SK-N-SH (cell line): ENCODE measurements around the gene OMP. TPM values are rescaled to one million over a fixed set of nuclear protein-coding genes. Genes with fewer than 3 reads are reported as not detected.

ENCODE experiments used
- CTCF ChIA-PET: fragments of 300-600, 350-600 bp; formaldehyde crosslinking; extraction: SDS; loops from one replicate; lab custom pipeline; 2021; lab: Yijun Ruan, JAX
- POLR2A ChIA-PET: fragments of 350-600 bp; sonication (Branson Sonifier 250); formaldehyde crosslinking; extraction: SDS; loops from one replicate; lab custom pipeline; 2020; ENCODE audit warnings: antibody characterized with exemption, inconsistent platforms; lab: Yijun Ruan, JAX
- DNase-seq: peaks from one replicate; pipeline ENCODE4 v3.0.0; 2012
- H2AFZ ChIP-seq: fragments of 200-600 bp; sonication (generic); 2 replicates; pipeline ENCODE4 v1.8.1; 2016; ENCODE audit warnings: antibody characterized with exemption, mild to moderate bottlenecking, low read depth
- H3F3A ChIP-seq: fragments of 200-600 bp; sonication (generic); replicated peaks from 2 replicates; pipeline ENCODE3; 2016; ENCODE audit warnings: antibody characterized with exemption, mild to moderate bottlenecking; ENCODE audit not compliant: insufficient read depth
- H3K27ac ChIP-seq, 2 experiments: fragments of 200-500 bp in 1 of 2; fragments of 200-600 bp in 1 of 2; sonication (Bioruptor generic) in 1 of 2; sonication (generic), shearing (Covaris generic) in 1 of 2; 2 replicates each; pipeline versions ENCODE4 v1.5.1 to v1.6.1; 2014 to 2016; ENCODE audit warnings: low read depth in 2 of 2, inconsistent platforms in 1 of 2, low read length in 1 of 2, mild to moderate bottlenecking in 1 of 2, mixed read lengths in 1 of 2
- H3K27me3 ChIP-seq: fragments of 200-600 bp; sonication (generic), shearing (Covaris generic); 2 replicates; pipeline ENCODE4 v1.6.1; 2016; ENCODE audit warnings: mixed run types; ENCODE audit not compliant: insufficient read depth
- H3K36me3 ChIP-seq, 2 experiments: fragments of 200-500 bp in 1 of 2; fragments of 200-600 bp in 1 of 2; sonication (Bioruptor generic) in 1 of 2; sonication (generic) in 1 of 2; replicated peaks in 1 of 2; 2 replicates each; pipeline versions ENCODE3 to v1.5.1; 2014 to 2016; ENCODE audit warnings: low read length in 1 of 2, mild to moderate bottlenecking in 1 of 2; ENCODE audit not compliant: insufficient read depth in 2 of 2, control insufficient read depth in 1 of 2
- H3K4me1 ChIP-seq, 2 experiments: fragments of 200-500 bp in 1 of 2; fragments of 200-600 bp in 1 of 2; sonication (Bioruptor generic) in 1 of 2; sonication (generic), shearing (Covaris generic) in 1 of 2; 2 replicates each; pipeline versions ENCODE4 v1.5.1 to v1.6.1; 2014 to 2016; ENCODE audit warnings: low read depth in 1 of 2, low read length in 1 of 2, mixed run types in 1 of 2; ENCODE audit not compliant: insufficient read depth in 2 of 2, control insufficient read depth in 1 of 2
- H3K4me2 ChIP-seq: fragments of 200-600 bp; sonication (generic), shearing (Covaris generic); 2 replicates; pipeline ENCODE4 v1.6.1; 2017; ENCODE audit warnings: mixed run types
- H3K4me3 ChIP-seq, 2 experiments: fragments of 200-500 bp in 1 of 2; fragments of 200-600 bp in 1 of 2; sonication (Bioruptor generic) in 1 of 2; sonication (generic), shearing (Covaris generic) in 1 of 2; 2 replicates each; pipeline versions ENCODE4 v1.5.1 to v1.8.1; 2014 to 2016; ENCODE audit warnings: low read depth in 2 of 2, inconsistent platforms in 1 of 2, low read length in 1 of 2, mild to moderate bottlenecking in 1 of 2, mixed read lengths in 1 of 2, moderate library complexity in 1 of 2
- H3K79me2 ChIP-seq: fragments of 200-600 bp; sonication (generic); 2 replicates; pipeline ENCODE4 v1.8.1; 2017; ENCODE audit warnings: mild to moderate bottlenecking; ENCODE audit not compliant: insufficient read depth
- H3K9ac ChIP-seq: fragments of 200-600 bp; sonication (generic); 2 replicates; pipeline ENCODE4 v1.6.1; 2017; ENCODE audit warnings: mixed run types
- H3K9me2 ChIP-seq: fragments of 200-600 bp; sonication (generic); 2 replicates; pipeline ENCODE4 v1.6.1; 2017; ENCODE audit warnings: mixed run types
- H3K9me3 ChIP-seq: fragments of 200-600 bp; sonication (generic); 2 replicates; pipeline ENCODE4 v1.6.1; 2017; ENCODE audit warnings: mixed run types, mild to moderate bottlenecking, moderate library complexity
- H4K20me1 ChIP-seq: fragments of 200-600 bp; sonication (generic); 2 replicates; pipeline ENCODE4 v1.6.1; 2017; ENCODE audit warnings: mild to moderate bottlenecking, mixed run types; ENCODE audit not compliant: insufficient read depth
- EP300 ChIP-seq, 2 experiments: IDR thresholded peaks; 2 replicates each; pipeline versions ENCODE4 v1.4.0 to v1.6.1; 2012; ENCODE audit warnings: borderline replicate concordance in 1 of 2, low read depth in 1 of 2, low read length in 1 of 2
- EZH2phosphoT487 ChIP-seq: fragments of 200-600 bp; sonication (generic); IDR thresholded peaks from 2 replicates; pipeline ENCODE4 v1.6.1; 2017; ENCODE audit warnings: low read depth, mixed run types, mild to moderate bottlenecking, antibody characterized with exemption, moderate library complexity, borderline replicate concordance
- FOSL2 ChIP-seq: IDR thresholded peaks from 2 replicates; pipeline ENCODE4 v1.4.0; 2012; ENCODE audit warnings: low read depth, mild to moderate bottlenecking, moderate library complexity, borderline replicate concordance
- FOXM1 ChIP-seq: IDR thresholded peaks from 2 replicates; pipeline ENCODE4 v1.4.0; 2012; ENCODE audit warnings: low read depth, mild to moderate bottlenecking
- GATA2 ChIP-seq: sonication (generic); formaldehyde crosslinking; IDR thresholded peaks from 2 replicates; pipeline ENCODE4 v1.5.0; 2020; ENCODE audit warnings: mild to moderate bottlenecking, missing genetic modification reagents
- JUND ChIP-seq: IDR thresholded peaks from 2 replicates; pipeline ENCODE4 v1.4.0; 2012
- MEF2A ChIP-seq: IDR thresholded peaks from 2 replicates; pipeline ENCODE4 v1.4.0; 2012; ENCODE audit warnings: low read depth, borderline replicate concordance
- MXI1 ChIP-seq: IDR thresholded peaks from 2 replicates; pipeline ENCODE4 v1.6.1; 2012; ENCODE audit warnings: mild to moderate bottlenecking, low read depth, low read length, improper control_type of control experiment
- NFIC ChIP-seq: IDR thresholded peaks from 2 replicates; pipeline ENCODE4 v1.4.0; 2012; ENCODE audit warnings: borderline replicate concordance
- POLR2AphosphoS5 ChIP-seq: IDR thresholded peaks from 2 replicates; pipeline ENCODE4 v1.6.1; 2012; ENCODE audit warnings: low read depth, low read length
- RAD21 ChIP-seq: IDR thresholded peaks from 2 replicates; pipeline ENCODE4 v1.6.1; 2012; ENCODE audit warnings: mild to moderate bottlenecking, low read length
- RFX5 ChIP-seq: IDR thresholded peaks from 2 replicates; pipeline ENCODE4 v1.6.1; 2012; ENCODE audit warnings: mild to moderate bottlenecking, improper control_type of control experiment, low read length
- TAF1 ChIP-seq: IDR thresholded peaks from 2 replicates; pipeline ENCODE4 v1.6.1; 2012; ENCODE audit warnings: low read depth, mild to moderate bottlenecking, low read length, moderate library complexity, borderline replicate concordance
- TEAD4 ChIP-seq: IDR thresholded peaks from 2 replicates; pipeline ENCODE4 v1.4.0; 2012; ENCODE audit warnings: mild to moderate bottlenecking, borderline replicate concordance; ENCODE audit not compliant: insufficient read depth
- YY1 ChIP-seq: IDR thresholded peaks from 2 replicates; pipeline ENCODE4 v1.4.0; 2012; ENCODE audit warnings: low read depth, mild to moderate bottlenecking
- WGBS: methylation state at CpG from one replicate; pipeline ENCODE4 v1.1.6; 2017; ENCODE audit warnings: low lambda C conversion rate; 5-methylcytosine and 5-hydroxymethylcytosine counted together
- polyA plus RNA-seq, 3 experiments: library from polyadenylated mRNA; depleted of rRNA; stranded (reverse); fragments of >200 nt; gene quantifications; 2 replicates each; pipeline ENCODE4 v1.2.3, GENCODE V29; 2012
- TF ChIP-seq, protein P1 (sequence below): fragments of 150-350 bp; IDR thresholded peaks from 2 replicates; pipeline ENCODE4 v1.6.1; 2017; ENCODE audit warnings: antibody characterized with exemption, low read length, low read depth, borderline replicate concordance
- TF ChIP-seq, protein P2 (sequence below): IDR thresholded peaks from 2 replicates; pipeline ENCODE4 v1.6.1; 2012; ENCODE audit warnings: mild to moderate bottlenecking, low read depth, low read length, moderate library complexity
- TF ChIP-seq, protein P3 (sequence below): IDR thresholded peaks from 2 replicates; pipeline ENCODE4 v1.4.0; 2012; ENCODE audit warnings: low read depth
- TF ChIP-seq, protein P4 (sequence below): fragments of 200-600 bp; sonication (generic); IDR thresholded peaks from 2 replicates; pipeline ENCODE4 v1.6.1; 2017; ENCODE audit warnings: antibody characterized with exemption, mild to moderate bottlenecking, moderate library complexity

OMP gene
- polyA plus RNA-seq, 1 of the 3 experiments (the other 2 are of a cell fraction) = 0.20 TPM

DNA sequence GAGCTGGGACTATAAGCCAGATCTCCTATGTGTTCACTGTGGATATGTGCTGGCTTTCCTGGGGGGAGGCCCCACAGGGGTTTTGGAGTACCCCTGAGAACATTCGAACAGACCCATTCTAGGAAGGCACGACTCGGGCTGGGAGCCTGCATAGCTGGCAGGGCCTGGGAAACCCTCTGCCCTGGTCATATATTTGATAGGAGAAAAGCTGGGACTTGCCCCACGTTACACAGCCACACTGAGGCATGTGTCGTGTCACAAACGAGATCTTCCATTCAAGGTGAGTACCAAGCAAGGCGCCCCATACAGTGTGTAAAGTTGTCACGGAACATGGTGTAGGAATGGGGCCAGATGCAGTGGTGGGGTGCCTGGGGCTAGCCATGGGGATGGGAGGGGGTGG, 36.6 kb downstream of the OMP start:
- Histone ChIP-seq H4K20me1 (no peaks in the 10 kb centered on the region), H2AFZ (no peak overlapping the region), H3K4me3 (no peak overlapping the region), H3K27me3 (no peaks in the 10 kb centered on the region), H3K9ac (no peak overlapping the region), H3K9me2 (no peaks in the 10 kb centered on the region), H3K4me1 (peaks cover 0 to 33% of the 10 kb centered on the region in 2 experiments; a peak in 1 of 4 replicates), H3K9me3 (no peaks in the 10 kb centered on the region), H3K4me2 (no peak overlapping the region), H3K36me3 (no peaks in the 10 kb centered on the region), H3K27ac (no peak overlapping the region), H3K79me2 (no peaks in the 10 kb centered on the region), H3F3A (no peaks in the 10 kb centered on the region)
- WGBS = 90% methylated on average over 7 of the region's 8 CpGs
- CTCF ChIA-PET = interaction anchor here (0.8 to 4.2 kb wide), 5 partner anchors 8 to 409 kb away, joined by 3 to 30 read pairs (median 5); partner anchors contain the start of gene MYO7A
- no peak for TF ChIP-seq MXI1
- no peak for TF ChIP-seq JUND
- TF ChIP-seq, protein P1, sequence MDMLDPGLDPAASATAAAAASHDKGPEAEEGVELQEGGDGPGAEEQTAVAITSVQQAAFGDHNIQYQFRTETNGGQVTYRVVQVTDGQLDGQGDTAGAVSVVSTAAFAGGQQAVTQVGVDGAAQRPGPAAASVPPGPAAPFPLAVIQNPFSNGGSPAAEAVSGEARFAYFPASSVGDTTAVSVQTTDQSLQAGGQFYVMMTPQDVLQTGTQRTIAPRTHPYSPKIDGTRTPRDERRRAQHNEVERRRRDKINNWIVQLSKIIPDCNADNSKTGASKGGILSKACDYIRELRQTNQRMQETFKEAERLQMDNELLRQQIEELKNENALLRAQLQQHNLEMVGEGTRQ = no peak
- no peak for TF ChIP-seq POLR2AphosphoS5
- no peak for TF ChIP-seq EZH2phosphoT487
- TF ChIP-seq MEF2A = no peak
- TF ChIP-seq TAF1 = no peak
- no peak for TF ChIP-seq FOXM1
- TF ChIP-seq NFIC = no peak
- TF ChIP-seq EP300 (IDR thresholded peaks at IDR 0.05; ENCODE audit: borderline replicate concordance in 1 of 2, low read depth in 1 of 2, low read length in 1 of 2) = no peak
- TF ChIP-seq, protein P2, sequence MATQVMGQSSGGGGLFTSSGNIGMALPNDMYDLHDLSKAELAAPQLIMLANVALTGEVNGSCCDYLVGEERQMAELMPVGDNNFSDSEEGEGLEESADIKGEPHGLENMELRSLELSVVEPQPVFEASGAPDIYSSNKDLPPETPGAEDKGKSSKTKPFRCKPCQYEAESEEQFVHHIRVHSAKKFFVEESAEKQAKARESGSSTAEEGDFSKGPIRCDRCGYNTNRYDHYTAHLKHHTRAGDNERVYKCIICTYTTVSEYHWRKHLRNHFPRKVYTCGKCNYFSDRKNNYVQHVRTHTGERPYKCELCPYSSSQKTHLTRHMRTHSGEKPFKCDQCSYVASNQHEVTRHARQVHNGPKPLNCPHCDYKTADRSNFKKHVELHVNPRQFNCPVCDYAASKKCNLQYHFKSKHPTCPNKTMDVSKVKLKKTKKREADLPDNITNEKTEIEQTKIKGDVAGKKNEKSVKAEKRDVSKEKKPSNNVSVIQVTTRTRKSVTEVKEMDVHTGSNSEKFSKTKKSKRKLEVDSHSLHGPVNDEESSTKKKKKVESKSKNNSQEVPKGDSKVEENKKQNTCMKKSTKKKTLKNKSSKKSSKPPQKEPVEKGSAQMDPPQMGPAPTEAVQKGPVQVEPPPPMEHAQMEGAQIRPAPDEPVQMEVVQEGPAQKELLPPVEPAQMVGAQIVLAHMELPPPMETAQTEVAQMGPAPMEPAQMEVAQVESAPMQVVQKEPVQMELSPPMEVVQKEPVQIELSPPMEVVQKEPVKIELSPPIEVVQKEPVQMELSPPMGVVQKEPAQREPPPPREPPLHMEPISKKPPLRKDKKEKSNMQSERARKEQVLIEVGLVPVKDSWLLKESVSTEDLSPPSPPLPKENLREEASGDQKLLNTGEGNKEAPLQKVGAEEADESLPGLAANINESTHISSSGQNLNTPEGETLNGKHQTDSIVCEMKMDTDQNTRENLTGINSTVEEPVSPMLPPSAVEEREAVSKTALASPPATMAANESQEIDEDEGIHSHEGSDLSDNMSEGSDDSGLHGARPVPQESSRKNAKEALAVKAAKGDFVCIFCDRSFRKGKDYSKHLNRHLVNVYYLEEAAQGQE = no peak
- no peak for DNase-seq
- POLR2A ChIA-PET = no interaction called here

DNA sequence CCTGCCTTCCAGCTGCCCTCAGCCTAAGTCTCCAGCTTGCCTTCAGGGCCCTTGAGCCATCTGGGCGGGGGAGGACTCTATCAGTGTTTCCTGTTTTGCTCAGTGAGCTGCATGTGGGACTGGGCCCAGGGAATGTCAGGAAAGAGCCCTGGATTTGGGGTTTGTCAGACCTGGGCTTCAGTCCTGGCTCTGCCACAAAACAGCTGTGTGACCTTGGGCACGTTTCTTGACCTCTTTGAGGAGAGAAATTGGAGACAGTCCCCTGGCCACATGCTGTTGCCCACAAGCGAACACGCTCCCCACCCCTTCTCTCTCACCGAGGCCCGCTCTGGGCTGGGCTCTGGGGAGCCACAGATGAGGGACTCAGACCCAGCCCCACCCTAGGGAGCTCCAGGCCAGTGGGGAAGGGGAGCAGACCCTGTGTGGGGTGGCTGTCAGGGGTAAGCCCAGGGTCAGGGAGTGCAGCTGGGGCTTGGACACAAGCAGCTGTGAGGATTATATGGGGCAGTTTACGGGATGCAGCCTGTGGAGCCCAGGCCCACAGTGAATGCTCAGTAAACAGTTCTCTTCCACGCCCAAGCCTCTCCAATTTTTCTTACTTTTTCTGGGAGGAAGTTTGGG, 37.7 kb downstream of the OMP start:
- Histone ChIP-seq H3K4me2 (no peak overlapping the region), H3K27ac (peak overlapping the region in 1 of 2 experiments; percentile 62; a peak in 1 of 4 replicates), H3K9me2 (no peaks in the 10 kb centered on the region), H3K36me3 (no peaks in the 10 kb centered on the region), H3K4me1 (peaks cover 0 to 41% of the 10 kb centered on the region in 2 experiments; a peak in 1 of 4 replicates), H4K20me1 (no peaks in the 10 kb centered on the region), H3K79me2 (no peaks in the 10 kb centered on the region), H3K4me3 (no peak overlapping the region), H3K27me3 (no peaks in the 10 kb centered on the region), H3K9me3 (no peaks in the 10 kb centered on the region), H3F3A (no peaks in the 10 kb centered on the region), H3K9ac (no peak overlapping the region), H2AFZ (no peak overlapping the region)
- ChIA-PET POLR2A (no interaction called here), CTCF (interaction anchor here (1.7 to 4.2 kb wide), 5 partner anchors 9 to 408 kb away, joined by 5 to 30 read pairs (median 8); partner anchors contain the start of gene MYO7A)
- DNase-seq = peak; percentile 75
- WGBS = 81% methylated on average over 7 of the region's 8 CpGs
- TF ChIP-seq TEAD4 (no peak), YY1 (no peak), RAD21 (no peak), RFX5 (no peak), POLR2AphosphoS5 (no peak), GATA2 (no peak), FOSL2 (no peak), JUND (no peak), MEF2A (no peak)
- TF ChIP-seq, protein P1 = no peak
- TF ChIP-seq, protein P3, sequence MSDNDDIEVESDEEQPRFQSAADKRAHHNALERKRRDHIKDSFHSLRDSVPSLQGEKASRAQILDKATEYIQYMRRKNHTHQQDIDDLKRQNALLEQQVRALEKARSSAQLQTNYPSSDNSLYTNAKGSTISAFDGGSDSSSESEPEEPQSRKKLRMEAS = no peak
- TF ChIP-seq, protein P4, sequence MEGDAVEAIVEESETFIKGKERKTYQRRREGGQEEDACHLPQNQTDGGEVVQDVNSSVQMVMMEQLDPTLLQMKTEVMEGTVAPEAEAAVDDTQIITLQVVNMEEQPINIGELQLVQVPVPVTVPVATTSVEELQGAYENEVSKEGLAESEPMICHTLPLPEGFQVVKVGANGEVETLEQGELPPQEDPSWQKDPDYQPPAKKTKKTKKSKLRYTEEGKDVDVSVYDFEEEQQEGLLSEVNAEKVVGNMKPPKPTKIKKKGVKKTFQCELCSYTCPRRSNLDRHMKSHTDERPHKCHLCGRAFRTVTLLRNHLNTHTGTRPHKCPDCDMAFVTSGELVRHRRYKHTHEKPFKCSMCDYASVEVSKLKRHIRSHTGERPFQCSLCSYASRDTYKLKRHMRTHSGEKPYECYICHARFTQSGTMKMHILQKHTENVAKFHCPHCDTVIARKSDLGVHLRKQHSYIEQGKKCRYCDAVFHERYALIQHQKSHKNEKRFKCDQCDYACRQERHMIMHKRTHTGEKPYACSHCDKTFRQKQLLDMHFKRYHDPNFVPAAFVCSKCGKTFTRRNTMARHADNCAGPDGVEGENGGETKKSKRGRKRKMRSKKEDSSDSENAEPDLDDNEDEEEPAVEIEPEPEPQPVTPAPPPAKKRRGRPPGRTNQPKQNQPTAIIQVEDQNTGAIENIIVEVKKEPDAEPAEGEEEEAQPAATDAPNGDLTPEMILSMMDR = no peak
